ENCODE measurements around the gene DNAH9.

DNAH9 gene

GRCh38 chr17:11622492-11622891, 24.2 kb downstream of the DNAH9 start:
- no peak for DNase-seq (ENCODE audit: low read depth in 1 of 2, low spot score in 1 of 2)
- no peak for TF ChIP-seq JUND (IDR thresholded peaks at IDR 0.05; ENCODE audit: low read depth)
- in situ Hi-C loops (cut with HindIII; ENCODE audit: low pct_unique_long_range_greater_than_20kb, low sequenced_read_pairs): no loop called here

DNA sequence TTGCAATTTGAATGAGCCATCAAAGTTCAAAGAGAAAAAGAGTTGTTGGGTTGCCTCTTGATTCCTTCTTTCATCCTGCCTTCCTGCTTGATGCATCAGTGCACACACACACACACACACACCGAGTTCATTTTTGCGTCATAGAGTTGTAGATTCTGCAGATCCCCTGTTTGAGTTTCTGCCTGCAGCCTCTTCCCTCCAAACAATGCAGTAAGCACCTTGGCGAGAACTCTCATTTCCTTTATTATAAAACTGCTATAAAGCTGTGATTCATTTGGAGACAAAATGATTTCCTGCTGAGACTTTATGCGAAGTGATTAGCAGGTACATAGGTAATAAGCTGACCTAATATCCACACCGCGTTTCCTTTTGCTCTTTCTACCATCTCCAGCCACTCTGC, 26.7 kb downstream of the DNAH9 start:
- no peak for TF ChIP-seq JUND (IDR thresholded peaks at IDR 0.05; ENCODE audit: low read depth)
- in situ Hi-C loops (cut with HindIII; ENCODE audit: low pct_unique_long_range_greater_than_20kb, low sequenced_read_pairs): no loop called here
- DNase-seq (ENCODE audit: low read depth in 1 of 2, low spot score in 1 of 2): no peak

DNA sequence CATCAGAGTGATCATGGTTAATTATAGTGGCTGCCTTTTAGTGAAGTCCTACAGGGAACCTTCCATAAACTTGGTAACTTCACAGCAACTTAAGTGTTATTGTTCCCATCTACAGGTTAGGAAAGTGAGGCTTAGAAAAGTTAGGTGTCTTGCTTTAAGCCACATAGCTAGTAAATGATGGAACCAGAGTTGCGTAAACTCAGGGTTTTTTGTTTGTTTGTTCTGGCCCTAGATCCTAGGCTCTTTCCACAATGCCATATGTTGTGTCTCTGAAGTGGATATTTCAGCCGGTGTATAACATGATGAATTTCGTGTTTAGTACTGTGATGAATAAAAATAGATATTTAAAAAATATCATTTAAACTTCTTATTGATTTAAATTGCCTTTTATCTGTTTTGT, 27.6 kb downstream of the DNAH9 start:
- in situ Hi-C loops (cut with HindIII; ENCODE audit: low pct_unique_long_range_greater_than_20kb, low sequenced_read_pairs): no loop called here
- DNase-seq (ENCODE audit: low read depth in 1 of 2, low spot score in 1 of 2): no peak
- no peak for TF ChIP-seq JUND (IDR thresholded peaks at IDR 0.05; ENCODE audit: low read depth)

GRCh38 chr17:11627301-11627940, 29.2 kb downstream of the DNAH9 start:
- no peak for TF ChIP-seq JUND (IDR thresholded peaks at IDR 0.05; ENCODE audit: low read depth)
- DNase-seq (ENCODE audit: low read depth in 1 of 2, low spot score in 1 of 2): no peak
- in situ Hi-C loops (cut with HindIII; ENCODE audit: low pct_unique_long_range_greater_than_20kb, low sequenced_read_pairs): no loop called here

DNA sequence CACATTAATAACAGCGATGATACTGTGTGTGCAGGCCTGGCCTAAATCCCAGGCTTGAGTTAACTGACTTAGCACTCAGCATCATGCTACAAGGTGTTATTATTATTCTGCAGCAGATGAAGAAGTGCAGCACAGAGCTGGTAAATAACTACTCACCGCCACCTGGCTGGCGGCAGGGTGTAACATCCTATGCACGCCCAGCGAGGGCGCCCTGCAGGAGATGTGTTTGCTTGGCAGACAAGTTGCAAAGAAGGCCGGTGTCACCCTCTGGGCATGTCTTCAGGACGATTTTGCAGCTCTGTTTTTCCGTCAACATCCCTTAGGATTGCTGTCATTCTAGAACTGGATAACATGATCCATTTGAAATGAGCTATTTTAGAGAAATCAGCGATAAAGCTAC, 30.1 kb downstream of the DNAH9 start:
- DNase-seq (ENCODE audit: low read depth in 1 of 2, low spot score in 1 of 2): no peak
- in situ Hi-C loops (cut with HindIII; ENCODE audit: low pct_unique_long_range_greater_than_20kb, low sequenced_read_pairs): no loop called here
- TF ChIP-seq JUND (IDR thresholded peaks at IDR 0.05; ENCODE audit: low read depth): no peak

- no peak for DNase-seq (ENCODE audit: low read depth in 1 of 2, low spot score in 1 of 2)
- no peak for TF ChIP-seq JUND (IDR thresholded peaks at IDR 0.05; ENCODE audit: low read depth)
- in situ Hi-C loops (cut with HindIII; ENCODE audit: low pct_unique_long_range_greater_than_20kb, low sequenced_read_pairs): no loop called here
These were observed 30.6 kb downstream of the DNAH9 start for GRCh38 chr17:11628831-11629230.

GRCh38 chr17:11636771-11637170, 38.5 kb downstream of the DNAH9 start:
- no peak for DNase-seq (ENCODE audit: low read depth in 1 of 2, low spot score in 1 of 2)
- TF ChIP-seq JUND (IDR thresholded peaks at IDR 0.05; ENCODE audit: low read depth): no peak
- in situ Hi-C loops (cut with HindIII; ENCODE audit: low pct_unique_long_range_greater_than_20kb, low sequenced_read_pairs): no loop called here

- in situ Hi-C loops (cut with HindIII; ENCODE audit: low pct_unique_long_range_greater_than_20kb, low sequenced_read_pairs): no loop called here
- DNase-seq (ENCODE audit: low read depth in 1 of 2, low spot score in 1 of 2): no peak
- no peak for TF ChIP-seq JUND (IDR thresholded peaks at IDR 0.05; ENCODE audit: low read depth)
These were observed 39.5 kb downstream of the DNAH9 start for GRCh38 chr17:11637796-11638195.

GRCh38 chr17:11638700-11639265, 40.5 kb downstream of the DNAH9 start:
- DNase-seq (ENCODE audit: low read depth in 1 of 2, low spot score in 1 of 2): no peak
- in situ Hi-C loops (cut with HindIII; ENCODE audit: low pct_unique_long_range_greater_than_20kb, low sequenced_read_pairs): no loop called here
- no peak for TF ChIP-seq JUND (IDR thresholded peaks at IDR 0.05; ENCODE audit: low read depth)

DNA sequence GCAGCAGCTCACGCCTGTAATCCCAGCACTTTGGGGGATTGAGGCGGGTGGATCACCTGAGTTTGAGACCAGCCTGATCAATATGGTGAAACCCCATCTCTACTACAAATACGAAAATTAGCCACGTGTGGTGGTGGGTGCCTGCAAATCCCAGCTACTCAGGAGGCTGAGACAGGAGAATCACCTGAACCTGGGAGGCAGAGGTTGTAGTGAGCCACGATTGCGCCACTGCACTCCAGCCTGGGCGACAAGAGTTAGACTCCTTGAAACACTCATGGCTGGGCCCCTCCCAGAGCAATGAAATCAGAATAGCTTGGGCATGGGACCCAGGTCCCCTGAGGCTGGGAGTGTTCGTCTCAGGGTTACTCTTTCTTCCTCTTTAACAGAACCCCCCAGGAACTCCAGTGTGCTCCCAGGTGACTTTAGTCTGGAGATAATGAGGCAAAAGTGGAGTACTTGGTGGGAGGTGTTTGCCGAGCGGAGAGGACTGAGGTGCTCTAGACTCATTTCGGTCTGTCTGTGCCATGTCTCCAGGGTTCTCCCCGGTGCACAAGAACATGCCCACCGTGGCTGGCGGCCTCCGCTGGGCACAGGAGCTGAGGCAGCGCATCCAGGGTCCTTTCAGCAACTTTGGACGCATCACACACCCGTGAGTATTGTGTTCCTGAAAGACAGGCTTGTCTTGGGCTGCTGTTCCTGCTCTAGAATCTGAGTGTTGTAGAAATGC, 41.6 kb downstream of the DNAH9 start:
- DNase-seq (ENCODE audit: low read depth in 1 of 2, low spot score in 1 of 2): no peak
- no peak for TF ChIP-seq JUND (IDR thresholded peaks at IDR 0.05; ENCODE audit: low read depth)
- in situ Hi-C loops (cut with HindIII; ENCODE audit: low pct_unique_long_range_greater_than_20kb, low sequenced_read_pairs): no loop called here

DNA sequence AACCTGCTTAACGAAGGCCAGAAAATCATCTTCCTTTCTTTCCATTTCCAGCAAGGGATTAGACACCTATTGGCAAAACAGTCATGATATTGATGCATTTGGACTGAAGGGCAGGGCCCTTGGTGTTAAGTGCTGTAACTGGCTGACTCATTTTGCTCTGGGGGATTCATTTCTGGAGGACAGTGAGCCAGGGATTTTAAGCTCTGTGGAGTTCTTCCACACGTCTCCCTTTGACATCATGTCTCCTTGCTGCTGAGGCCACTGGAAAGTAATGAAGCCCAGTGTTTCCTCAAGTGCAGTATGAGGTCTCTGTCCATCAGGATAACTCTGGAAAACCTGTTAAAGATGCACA, 42.2 kb downstream of the DNAH9 start:
- TF ChIP-seq JUND (IDR thresholded peaks at IDR 0.05; ENCODE audit: low read depth): no peak
- no peak for DNase-seq (ENCODE audit: low read depth in 1 of 2, low spot score in 1 of 2)
- in situ Hi-C loops (cut with HindIII; ENCODE audit: low pct_unique_long_range_greater_than_20kb, low sequenced_read_pairs): no loop called here

DNA sequence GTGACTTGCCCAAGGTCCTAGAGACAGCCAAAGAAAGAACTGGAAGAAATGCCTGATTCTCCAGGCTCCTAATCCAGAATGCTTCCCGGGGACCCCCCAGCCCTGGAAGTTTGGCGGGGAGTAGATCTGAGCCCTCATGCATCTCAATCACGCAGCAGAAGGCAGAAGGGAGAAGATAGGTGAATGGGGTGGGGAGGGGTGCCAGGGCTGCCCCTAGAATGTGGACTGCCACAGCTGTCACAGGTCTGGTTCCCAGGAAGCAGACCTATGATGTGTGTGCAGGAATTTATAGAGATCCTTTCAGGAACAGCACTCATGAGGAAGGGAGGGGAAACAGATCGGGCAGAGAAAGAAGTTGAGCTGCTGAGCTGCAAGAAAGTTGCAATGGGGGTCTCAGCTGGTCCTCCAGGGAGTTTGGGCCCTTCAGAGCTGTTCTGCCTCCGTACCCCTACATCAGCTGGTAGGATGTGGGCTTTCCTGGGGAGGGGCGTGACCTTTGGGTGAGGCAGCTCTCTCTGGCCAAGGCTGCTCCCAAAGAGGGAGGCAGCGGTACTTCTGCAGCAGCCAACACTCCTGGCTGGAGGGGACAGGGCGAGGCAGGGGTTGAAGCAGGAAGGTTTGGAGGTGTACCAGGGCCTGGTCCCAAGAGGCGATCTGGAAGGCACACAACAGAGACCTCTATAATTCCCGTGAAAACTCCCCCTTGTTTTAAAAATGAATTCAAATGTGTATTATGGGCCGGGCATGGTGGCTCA, 43.4 kb downstream of the DNAH9 start:
- DNase-seq (ENCODE audit: low read depth in 1 of 2, low spot score in 1 of 2): no peak
- in situ Hi-C loops (cut with HindIII; ENCODE audit: low pct_unique_long_range_greater_than_20kb, low sequenced_read_pairs): no loop called here
- no peak for TF ChIP-seq JUND (IDR thresholded peaks at IDR 0.05; ENCODE audit: low read depth)

GRCh38 chr17:11642655-11643054, 44.4 kb downstream of the DNAH9 start:
- in situ Hi-C loops (cut with HindIII; ENCODE audit: low pct_unique_long_range_greater_than_20kb, low sequenced_read_pairs): no loop called here
- TF ChIP-seq JUND (IDR thresholded peaks at IDR 0.05; ENCODE audit: low read depth): no peak
- DNase-seq (ENCODE audit: low read depth in 1 of 2, low spot score in 1 of 2): no peak

Data from T47D (cell line).